ENCODE measurements around the gene EYS.

Gene EYS

DNA sequence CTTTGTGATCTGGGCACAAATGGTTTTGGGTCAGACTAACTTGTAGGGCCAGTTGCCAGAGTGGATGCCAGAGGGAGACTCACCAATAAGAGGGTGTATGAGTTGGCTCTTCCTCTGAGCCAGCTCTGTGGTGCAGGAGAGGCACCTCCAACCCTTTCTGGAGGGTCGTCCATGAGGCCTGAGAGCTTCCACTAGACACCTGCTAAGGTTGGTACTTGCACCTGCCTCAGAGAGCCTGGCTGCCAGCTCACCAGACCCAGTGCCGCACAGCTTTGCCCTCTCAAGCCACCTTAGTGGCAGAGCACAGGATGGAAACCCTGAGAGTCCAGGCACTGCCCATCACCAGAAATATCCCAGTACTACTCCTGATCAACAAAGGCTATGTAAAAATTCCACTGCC, 504.3 kb downstream of the EYS start:
- no peak for DNase-seq (ENCODE audit: low read depth)

DNA sequence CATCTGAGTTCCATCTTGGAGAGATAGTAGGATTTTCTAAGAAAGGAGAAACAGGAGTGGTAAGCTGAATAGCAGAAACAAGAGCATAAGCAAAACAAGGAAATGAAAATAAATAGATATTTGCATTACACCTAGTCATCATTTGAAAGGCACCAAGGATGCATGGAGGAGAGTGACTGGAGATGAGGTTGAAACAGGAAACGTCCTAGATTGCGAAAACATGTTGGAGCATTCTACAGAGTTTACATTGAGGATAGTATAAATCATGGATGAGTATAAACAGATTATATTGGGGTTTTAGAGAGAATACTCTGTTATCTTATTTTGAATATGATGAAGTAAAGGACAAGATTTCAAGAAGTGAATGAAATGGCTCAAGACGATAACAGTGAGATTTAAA, 507.3 kb downstream of the EYS start:
- DNase-seq (ENCODE audit: low read depth): no peak

DNA sequence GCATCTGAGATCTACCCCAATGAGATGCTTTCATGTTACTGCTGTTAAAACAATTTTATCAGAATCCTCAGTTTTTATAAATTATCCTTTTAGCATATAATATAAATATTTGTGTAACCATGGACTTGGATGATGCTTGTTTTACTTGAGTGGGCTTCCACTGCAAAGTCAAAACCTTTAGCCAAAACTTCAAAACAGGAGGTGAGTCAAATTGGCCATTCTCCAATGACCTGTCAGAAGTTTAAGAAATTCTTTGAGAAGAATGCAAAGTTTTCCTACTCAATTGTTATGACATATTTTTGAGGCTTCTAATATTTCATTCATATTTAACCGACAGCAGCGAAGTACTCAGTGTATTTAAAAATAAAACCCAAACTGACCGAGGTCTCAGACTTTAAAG, 507.9 kb downstream of the EYS start:
- DNase-seq (ENCODE audit: low read depth): no peak

DNA sequence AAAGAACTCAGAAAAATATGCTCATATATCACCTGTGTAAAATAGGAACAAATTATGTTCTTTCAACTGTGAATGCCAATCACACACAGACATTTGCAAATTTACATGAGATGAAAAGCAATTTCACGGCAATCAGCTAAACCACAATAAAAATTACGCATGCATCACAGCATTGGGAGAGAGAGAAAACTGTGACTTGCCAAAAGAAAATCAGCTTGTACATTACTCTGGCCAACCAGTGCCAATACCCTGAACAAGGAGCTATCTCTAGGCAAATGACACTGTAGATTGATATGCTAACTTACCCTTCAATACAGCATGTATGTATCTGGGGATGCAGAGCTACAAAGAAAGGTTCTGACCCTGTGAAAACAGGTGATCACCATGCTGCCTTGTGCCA, 515.6 kb downstream of the EYS start:
- no peak for DNase-seq (ENCODE audit: low read depth)

DNA sequence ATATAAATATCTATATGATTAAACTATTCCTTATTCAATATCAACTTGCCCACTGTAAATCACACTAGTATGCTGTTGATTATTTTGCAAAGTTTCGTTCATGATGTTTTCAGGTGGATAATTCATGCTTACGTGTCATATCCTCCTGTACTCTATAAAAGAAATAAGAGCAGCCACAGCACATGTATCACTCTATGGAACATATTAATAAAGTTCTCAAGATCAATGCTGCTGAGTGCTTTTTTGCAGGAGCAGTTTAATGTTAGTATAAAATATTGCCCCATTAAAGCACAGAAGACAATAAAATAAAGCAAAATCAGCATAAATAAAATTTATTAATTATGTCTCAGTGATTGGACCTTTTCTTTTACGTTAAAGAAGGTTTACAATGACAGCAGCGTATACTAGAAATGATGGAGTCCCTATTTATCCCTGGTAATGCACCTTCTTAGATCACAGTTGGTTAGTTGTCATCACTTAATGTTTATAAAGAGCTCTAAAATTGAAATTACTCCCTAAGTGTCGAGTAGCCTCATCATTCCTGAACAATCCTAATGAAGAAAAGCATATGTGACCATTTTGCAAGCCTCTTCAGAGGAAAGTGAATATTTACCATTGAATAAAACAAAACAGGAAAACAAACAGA, 517.7 kb downstream of the EYS start:
- DNase-seq (ENCODE audit: low read depth): no peak

DNA sequence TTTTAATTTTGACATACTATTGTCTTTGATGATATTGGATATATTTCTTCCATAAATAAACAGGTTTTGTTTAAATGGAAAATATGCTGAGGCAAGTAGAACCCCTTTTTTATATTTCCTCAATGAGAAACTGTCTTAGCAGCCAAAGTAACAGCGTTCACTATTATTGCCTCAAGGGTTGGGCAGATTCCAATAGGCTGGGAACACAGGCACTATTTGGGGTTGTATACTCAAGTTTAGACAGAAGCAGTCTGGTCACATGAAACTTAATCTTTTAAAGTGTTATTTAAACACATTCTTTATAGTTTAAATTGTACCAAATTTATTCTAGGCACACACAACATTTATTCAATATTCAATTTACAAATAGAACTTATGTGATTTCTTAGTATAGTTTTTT, 520.2 kb downstream of the EYS start:
- DNase-seq (ENCODE audit: low read depth): no peak

DNA sequence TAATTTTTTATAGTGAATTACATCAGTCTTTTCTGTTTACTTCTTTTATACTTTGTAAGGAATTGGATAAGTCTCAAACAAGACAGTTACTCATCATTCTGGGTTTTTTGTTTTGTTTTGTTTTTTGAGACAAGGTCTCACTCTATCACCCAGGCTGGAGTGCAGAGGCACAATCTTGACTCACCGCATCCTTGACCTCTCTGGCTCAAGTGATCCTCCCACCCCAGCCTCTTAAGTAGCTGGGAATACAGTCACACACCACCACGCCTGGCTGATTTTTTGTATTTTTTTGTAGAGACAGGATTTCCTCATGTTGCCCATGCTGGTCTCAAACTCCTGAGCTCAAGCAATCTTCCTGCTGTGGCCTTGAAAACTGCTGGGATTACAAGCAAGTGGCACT, 524.3 kb downstream of the EYS start:
- no peak for DNase-seq (ENCODE audit: low read depth)

DNA sequence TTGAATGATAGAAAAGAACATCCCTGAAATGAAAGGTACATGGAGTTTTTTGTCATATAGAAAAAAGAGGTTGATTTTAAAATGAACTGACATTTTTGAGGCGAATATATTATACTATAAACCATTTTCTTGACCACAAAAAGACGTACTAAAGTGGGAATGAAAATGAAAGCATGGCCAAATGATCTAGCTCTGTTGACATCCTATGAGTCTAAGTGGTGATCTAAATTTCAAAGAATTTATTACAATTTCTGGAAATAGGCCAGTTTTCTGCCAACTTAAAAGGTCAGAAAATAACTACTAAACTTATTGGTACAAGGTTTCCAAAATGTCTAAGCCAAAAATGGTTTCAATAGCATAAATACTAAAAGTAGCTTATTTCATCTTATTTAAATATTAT, 536.8 kb downstream of the EYS start:
- DNase-seq (ENCODE audit: low read depth): no peak

DNA sequence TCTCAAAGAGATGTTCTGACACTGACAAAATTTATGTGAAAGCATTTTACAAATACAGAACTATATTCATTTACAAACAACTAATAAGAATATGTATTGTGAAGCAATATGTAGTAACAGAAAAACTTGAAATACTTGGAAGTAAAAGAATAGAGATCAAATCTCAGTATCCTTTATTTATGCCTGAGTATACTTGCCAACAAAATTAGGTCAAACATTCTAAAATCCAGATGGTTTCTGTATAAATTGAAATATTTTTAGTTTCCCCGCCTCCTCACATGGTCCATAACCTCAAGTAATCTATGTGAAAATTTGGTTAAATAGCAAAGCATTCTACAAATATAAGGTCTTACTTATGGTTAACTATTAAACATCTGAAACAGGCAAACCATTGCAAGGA, 545.4 kb downstream of the EYS start:
- no peak for DNase-seq (ENCODE audit: low read depth)

DNA sequence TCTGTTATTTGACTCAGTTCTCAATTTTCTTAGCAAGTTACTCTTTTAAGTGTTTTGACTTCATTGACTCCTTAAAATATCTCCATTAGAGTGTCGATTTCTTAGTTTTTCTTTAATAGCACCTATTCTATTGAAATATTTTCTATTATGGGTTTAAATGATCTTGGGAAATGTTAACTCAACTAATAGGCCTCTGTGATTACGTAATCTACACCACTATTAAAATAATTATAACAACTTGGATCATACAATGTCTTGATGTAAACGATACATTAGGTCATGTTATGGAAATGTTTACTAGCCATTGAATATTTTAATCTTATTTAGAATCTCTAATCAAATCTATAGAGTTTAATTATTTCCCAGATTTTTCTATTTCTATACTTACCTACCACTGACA, 550.0 kb downstream of the EYS start:
- DNase-seq (ENCODE audit: low read depth): no peak

DNA sequence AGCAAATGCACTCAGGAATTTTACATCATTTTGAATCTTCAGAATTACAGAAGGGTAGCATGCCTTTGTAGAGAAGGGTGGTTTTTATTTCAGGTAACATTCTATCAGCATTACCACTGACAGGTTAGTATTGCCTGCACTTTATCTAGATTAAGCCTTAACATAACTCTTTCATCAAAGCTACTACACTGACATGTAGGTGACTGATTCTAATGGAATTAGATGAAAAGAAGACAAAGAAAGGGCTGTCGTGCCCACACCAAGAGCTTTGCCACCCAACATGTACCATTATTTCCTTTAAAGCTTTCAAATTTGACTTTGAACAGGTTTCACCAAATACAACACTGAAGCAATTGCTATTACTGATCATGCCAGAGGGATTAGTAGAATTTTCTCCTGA, 551.9 kb downstream of the EYS start:
- no peak for DNase-seq (ENCODE audit: low read depth)

DNA sequence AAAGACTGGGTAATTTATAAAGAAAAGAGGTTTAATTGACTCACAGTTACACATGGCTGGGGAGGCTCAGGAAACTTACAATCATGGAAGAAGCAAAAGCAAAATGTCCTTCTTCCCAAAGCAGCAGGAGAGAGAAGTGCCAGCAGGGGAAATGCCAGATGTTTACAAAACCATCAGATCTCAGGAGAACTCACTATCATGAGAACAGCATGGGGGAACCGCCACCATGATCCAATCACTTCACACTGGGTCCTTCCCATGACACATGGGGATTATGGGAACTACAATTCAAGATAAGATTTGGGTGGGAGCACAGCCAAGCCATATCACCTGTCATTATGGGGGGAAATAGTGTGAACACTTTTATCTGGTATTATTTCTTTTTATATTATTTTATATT, 557.2 kb downstream of the EYS start:
- no peak for DNase-seq (ENCODE audit: low read depth)

DNA sequence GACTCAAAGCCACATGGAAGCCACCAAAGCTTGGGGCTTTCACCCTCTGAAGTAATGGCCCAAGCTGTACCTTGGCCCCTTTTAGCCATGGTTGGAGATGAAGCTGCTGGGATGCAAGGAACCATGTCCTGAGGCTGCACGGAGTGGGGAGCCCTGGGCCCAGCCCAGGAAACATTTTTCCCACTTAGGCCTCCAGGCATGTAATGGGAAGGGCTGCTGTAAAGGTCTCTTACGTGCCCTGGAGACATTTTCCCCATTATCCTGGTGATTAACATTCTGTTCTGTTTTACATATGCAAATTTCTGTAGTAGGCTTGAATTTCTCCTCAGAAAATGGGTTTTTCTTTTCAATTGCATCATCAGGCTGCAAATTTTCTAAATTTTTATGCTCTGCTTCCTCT, 558.2 kb downstream of the EYS start:
- no peak for DNase-seq (ENCODE audit: low read depth)

DNA sequence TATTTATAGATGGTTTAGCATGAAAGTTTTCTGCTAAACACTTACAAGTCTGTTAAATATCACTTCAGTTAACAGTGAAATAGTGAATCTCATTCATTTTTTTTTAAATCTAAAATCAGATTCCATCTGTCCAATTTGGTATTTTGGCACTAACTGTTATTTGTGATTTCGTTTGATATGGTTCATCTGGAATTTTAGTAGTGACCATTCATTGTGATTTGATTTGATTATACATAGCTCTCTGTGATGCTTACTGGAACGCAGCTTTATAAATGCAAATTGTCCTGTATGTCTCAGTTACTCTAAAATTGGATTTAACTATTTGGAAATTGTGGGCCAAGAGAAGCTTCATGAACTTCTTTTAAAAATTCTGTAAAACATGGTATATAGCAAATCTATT, 571.5 kb downstream of the EYS start:
- no peak for DNase-seq (ENCODE audit: low read depth)

DNA sequence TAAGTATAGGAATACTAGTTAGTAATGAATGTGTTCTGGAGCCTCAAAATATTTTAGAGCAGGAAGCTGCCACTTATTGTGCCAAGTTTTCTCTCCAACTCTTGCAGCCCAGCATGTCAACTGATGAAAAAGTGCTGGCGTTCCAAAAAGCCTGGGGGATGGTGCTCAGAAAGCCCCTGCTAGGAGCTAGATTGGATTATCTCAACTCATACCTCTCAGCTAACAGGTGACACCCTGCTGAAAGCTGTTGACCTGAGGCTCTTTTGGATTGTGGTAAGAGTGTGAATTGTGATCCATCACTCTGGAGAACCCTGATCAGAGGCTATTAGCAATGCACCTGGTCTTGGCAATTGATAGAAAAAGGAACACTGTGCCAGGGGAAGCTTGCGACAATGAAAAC, 580.4 kb downstream of the EYS start:
- DNase-seq (ENCODE audit: low read depth): no peak

DNA sequence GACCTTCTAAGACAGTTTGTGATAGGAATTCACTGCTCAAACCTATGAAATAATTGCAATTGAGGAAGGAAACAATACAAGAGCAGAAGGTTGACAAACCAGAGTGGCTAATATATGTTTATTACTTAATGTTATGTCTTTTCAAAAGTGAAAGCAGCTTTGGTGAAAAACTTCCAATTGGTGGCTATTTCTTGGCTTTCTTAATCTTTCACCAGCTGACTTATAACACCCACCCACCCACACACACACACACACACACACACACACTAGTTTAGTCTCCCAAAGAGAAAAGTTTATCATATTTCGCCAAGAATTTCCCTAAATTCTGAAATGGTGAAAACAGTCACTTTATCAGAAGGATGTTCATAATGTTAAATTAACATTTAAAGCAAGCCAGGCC, 583.5 kb downstream of the EYS start:
- no peak for DNase-seq (ENCODE audit: low read depth)

DNA sequence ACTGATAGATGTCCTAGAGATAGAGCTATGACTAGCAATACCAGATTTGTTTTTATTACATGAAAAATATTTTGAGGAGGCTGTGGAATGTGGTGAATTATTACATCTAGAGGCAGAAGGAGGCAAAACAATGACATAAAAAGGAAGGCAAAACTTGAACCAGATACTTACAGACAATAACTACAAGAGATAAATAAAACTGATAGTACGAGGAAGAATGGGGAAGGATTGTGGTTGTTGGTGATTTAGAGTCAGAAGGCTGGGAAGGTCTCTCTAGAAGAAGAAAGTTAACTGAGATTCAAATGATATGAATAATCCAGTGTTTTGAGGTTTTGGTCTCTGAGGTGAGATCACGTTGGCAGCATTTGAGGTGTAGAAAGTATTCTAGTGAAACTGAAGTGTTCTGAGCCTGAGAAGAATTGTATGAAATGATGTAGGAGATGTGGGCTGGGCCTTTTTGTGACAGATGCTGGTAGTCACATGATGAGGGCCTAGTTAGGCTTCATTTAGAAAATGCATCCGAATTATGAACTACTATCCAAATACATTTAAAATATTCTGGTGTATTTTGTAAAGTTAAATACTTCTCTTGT, 589.1 kb downstream of the EYS start:
- no peak for DNase-seq (ENCODE audit: low read depth)

DNA sequence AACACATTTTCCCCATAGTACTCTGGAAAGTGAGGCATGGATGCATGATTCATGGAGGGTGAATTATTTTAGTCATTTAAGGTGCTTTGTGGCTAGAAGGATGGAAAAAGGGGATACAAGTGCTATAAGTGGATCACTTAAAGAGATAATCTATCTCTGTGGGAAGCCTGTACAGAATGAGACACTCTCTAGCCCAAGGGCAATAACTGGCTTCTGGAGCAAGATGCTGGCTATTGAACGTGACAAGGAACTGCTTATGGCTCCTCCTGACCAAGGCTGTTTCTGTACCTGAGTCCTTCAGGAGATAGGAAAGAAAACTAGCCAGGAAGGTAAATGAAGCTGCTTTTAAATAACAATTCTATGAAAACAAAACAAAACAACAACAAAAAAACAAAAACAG, 590.7 kb downstream of the EYS start:
- no peak for DNase-seq (ENCODE audit: low read depth)

DNA sequence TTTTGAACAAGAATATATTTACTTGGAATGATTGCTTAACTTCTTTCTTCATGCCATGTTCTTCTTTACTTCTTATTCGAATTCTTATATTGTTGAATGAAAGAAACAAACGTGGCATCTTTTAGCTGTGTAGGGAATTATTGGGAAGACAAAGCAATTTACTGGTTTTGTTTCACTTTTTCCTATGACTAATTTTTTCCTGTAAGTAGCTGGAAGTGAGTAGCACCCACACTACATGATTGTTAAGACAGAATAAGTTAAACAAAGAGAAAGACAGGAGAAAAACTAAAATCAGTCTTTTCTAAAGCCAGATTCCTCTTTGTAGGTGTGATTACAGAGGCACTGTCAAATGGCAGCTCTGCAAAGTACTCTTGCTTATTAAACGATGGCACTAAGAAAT, 593.4 kb downstream of the EYS start:
- DNase-seq (ENCODE audit: low read depth): no peak

DNA sequence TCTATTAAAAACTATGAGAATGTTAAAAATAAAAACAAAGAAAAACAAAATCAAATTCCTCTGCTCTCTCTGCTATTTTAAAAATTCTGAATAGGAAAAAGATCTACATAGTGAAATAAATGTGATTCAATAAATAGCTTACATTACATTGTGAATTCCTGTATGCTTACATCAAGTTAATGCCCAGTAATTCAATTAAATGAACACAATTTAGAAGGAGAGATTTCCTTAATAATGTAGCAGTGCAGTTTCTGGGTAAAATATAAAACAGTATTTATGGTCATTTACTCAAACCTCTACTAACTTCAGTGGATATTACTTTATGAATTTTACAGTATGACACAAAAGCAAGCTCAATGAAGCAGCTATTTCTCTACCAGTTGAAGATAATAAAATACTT, 594.6 kb downstream of the EYS start:
- no peak for DNase-seq (ENCODE audit: low read depth)

DNA sequence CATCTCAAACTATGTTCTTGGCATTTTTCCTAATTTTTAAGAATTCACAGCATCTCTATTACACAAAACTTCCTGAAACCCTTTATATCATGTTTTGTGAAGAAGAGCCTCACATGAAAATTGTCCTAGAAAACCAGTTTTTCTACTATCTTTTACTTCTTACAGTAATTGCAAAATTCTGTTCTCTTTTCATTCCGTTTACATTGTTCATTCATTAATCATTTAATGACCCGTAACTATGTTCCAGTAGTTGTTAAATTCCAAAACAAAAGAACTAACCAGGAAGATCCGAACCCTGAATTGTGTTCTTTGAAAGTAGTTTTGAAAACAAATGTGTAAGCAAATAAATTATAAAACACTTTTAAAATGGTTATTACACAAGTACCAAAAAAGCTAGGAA, 597.0 kb downstream of the EYS start:
- no peak for DNase-seq (ENCODE audit: low read depth)

DNA sequence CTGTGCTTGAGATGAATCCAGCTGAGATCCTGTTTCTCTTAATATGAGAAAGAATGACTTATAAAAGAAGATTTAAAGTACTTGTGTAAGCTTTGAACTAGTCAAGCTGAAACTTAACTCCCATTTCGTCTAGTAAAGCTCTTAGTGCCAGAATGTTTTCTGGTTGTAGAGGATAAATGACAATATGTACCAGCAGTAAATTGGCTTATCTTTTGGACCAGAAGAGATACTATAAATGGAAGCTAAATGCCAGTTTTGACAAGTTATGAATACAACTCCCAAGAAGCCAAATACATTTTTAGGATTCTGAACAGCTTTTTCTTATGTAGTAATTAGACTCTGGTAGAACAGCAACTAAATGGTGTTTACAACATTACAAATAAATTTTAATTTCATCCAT, 608.7 kb downstream of the EYS start:
- DNase-seq (ENCODE audit: low read depth): no peak

DNA sequence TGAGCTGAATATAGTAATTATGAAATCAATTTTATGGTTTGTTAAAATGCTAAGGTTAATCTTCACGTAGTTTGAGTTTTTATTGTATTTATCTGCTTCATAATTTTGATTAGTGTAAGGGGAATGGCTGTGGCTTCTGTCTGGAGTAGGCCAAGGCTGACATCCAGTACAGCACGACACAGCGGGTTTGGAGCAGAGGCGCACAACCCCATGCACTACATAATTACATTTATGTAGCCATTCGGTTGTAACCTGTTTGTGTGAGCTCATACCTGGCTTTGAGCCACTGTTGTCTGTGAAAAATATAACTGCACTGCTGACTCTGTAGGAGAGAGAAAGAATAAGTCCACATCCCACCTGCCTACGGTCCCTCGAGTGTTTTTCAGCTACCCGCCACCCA, 615.5 kb downstream of the EYS start:
- DNase-seq (ENCODE audit: low read depth): no peak

DNA sequence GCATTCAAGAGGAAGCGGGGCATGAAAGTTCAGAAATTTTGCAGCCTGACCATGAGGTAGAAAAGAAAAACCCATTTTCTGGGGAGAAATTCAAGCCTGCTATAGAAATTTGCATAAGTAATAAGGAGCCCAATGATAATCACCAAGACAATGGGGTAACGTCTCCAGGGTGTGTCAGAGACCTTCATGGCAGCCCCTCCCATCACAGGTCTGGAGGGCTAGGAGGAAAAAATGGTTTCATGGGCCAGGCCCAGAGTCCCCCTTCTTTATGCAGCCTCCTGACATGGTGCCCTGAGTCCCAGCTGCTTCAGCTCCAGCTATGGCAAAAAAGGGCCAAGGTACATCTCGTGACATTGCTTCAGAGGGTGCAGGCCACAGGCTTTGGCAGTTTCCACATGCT, 618.5 kb downstream of the EYS start:
- no peak for DNase-seq (ENCODE audit: low read depth)

DNA sequence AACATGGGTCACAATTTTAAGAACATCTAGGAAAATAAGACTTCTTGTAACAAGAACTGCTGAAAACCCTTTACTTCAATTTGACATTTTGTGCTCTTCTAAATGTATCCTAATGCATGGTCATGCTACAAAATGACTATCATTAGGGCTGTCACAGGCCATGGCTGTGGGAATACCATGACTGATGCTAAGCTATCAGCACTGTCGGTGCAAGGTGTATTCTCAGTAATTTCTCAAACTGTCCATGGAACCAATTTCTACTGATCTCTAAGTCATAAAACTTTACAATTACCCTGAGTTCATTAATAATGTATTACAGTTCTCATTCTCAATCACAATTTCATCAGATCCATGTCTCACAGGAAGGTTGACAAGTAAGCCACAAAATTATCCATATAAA, 625.3 kb downstream of the EYS start:
- DNase-seq (ENCODE audit: low read depth): no peak

Data from activated T-helper 1 cell treated with Interleukin-2 at 50 U/mL for 16 hours (primary cell).